Measurements from ENCODE around the gene CRELD2. TPM values are rescaled to one million over a fixed set of nuclear protein-coding genes. Genes with fewer than 3 reads are reported as not detected.

Gene CRELD2
- total and polyA plus RNA-seq, 5 experiments from 2014 or later = 22.1 to 43.6 (median 35.8) TPM

DNA sequence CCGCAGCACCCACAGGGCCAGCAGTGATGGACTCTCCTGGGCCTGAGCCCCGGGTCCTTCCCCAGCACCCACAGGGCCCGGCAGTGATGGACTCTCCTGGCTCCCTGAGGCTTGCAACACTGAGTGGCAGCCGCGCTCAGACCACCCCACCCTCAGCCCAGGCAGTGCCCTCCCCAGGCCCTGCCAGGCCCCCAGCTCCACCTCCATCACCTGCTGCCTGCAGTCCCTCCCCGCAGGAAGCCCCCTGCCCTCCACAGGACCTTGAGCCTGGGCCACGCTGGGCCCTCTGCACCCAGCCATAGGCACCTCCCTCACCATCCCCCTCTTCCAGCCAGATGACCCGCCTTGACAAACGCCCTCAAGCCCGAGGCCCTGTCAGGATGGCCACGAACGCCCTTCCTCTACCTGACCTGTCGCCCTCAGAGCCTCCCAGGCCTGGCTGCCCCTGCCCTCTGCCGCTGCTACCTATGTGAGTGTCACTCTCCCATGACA, 11.6 kb upstream of the CRELD2 start:
- no peak overlapping the region for H3K4me3 Mint-ChIP-seq
- no peak for DNase-seq
- peak overlapping the region; percentile 41 to 94 (median 82) for H3K27ac Mint-ChIP-seq
- H3K4me1 Mint-ChIP-seq = peaks cover 0 to 14% (median 11%) of the 10 kb centered on the region in 4 donors
- H3K36me3 Mint-ChIP-seq = peaks cover 0 to 52% (median 5%) of the 10 kb centered on the region in 3 donors
- no peaks in the 10 kb centered on the region for H3K27me3 Mint-ChIP-seq
- POLR2A ChIA-PET = no interaction called here
- no peaks in the 10 kb centered on the region for H3K9me3 Mint-ChIP-seq
- no peak for ATAC-seq

DNA sequence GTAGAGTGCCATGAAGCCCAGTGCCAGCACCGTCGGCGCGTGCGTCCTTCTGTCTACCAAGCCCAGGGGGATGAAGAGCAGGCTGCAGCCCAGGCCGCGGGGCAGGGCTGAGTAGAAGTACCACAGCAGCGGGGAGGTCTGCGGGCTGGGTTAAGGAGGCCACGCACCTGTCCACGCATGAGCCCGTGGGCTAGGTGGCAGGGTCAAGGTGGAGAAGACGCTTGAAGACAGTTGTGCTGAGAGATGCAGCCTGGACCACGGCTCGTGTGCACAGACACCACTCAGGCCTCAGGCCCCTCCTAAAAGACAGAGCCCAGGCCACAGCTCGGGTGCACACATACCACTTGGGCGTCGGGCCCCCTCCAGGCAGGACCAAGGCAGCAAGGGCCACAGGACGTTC, 10.6 kb upstream of the CRELD2 start:
- no peaks in the 10 kb centered on the region for H3K9me3 Mint-ChIP-seq
- no peaks in the 10 kb centered on the region for H3K27me3 Mint-ChIP-seq
- DNase-seq (no peak), ATAC-seq (no peak)
- H3K36me3 Mint-ChIP-seq = peaks cover 0 to 54% (median 5%) of the 10 kb centered on the region in 3 donors
- H3K4me3 Mint-ChIP-seq = no peak overlapping the region
- POLR2A ChIA-PET = interaction anchor here (0.7 kb wide), 2 partner anchors 27 to 51 kb away, joined by 4 read pairs; no protein-coding TSS in a partner anchor
- H3K4me1 Mint-ChIP-seq = peaks cover 0 to 14% (median 11%) of the 10 kb centered on the region in 4 donors
- H3K27ac Mint-ChIP-seq = peak overlapping the region in 5 of 10 donors; percentile 41 to 94 (median 53)

DNA sequence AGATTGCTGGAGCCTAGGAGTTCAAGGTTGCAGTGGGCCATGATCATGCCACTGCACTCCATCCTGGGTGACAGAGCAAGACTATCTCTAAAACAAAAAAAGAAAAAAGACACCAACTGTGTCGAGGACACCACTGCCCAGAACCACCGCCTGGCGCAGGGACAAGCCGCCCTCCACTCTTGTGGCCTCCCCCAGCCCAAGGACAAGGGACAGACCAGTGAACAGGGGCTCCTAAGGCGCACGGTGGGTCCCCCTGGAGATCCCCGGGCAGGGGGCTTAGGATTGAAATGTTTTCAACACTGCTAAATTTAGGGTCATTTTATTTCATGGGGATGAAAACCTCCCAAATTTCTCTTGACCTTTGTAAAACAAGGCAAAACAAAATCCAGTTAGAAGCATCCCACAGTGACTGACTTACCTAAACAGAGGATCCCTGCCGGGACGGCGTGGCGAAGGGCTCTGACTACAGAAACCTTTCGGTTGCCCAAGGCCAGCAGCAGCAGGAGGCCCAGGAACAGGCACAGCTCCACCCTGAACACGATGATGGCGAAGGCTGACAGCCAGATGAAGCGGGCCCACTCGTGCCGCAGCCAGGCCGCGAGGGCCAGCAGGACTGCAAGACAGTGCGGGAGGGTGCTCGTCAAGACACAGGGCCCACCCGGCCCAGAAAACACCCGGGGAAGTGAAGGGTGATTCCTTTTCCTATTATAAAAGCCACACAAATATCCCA, 8.8 kb upstream of the CRELD2 start:
- ATAC-seq (no peak), DNase-seq (no peak)
- Mint-ChIP-seq H3K36me3 (peaks cover 0 to 50% (median 3%) of the 10 kb centered on the region in 3 donors), H3K27me3 (no peaks in the 10 kb centered on the region), H3K4me1 (peaks cover 0 to 16% (median 13%) of the 10 kb centered on the region in 4 donors), H3K9me3 (no peaks in the 10 kb centered on the region), H3K4me3 (no peak overlapping the region), H3K27ac (peak overlapping the region in 2 of 10 donors; percentile 43 to 47)
- POLR2A ChIA-PET = interaction anchor here (0.7 kb wide), 1 partner anchor 58 kb away, joined by 4 read pairs; no protein-coding TSS in a partner anchor

- Mint-ChIP-seq H3K27me3 (no peaks in the 10 kb centered on the region), H3K36me3 (peaks cover 0 to 53% (median 3%) of the 10 kb centered on the region in 3 donors), H3K4me3 (no peak overlapping the region), H3K27ac (peak overlapping the region in 1 of 10 donors; percentile 32), H3K9me3 (no peaks in the 10 kb centered on the region), H3K4me1 (peaks cover 3 to 15% (median 13%) of the 10 kb centered on the region in 4 donors)
- DNase-seq (no peak), ATAC-seq (no peak)
- POLR2A ChIA-PET = no interaction called here
Measured at GRCh38 chr22:49910229-49911155, 7.9 kb upstream of the CRELD2 start.

- Mint-ChIP-seq H3K4me3 (no peak overlapping the region), H3K27ac (peak overlapping the region in 1 of 10 donors; percentile 34), H3K36me3 (peaks cover 0 to 50% (median 3%) of the 10 kb centered on the region in 3 donors), H3K4me1 (peaks cover 11 to 21% (median 16%) of the 10 kb centered on the region in 4 donors), H3K27me3 (no peaks in the 10 kb centered on the region), H3K9me3 (no peaks in the 10 kb centered on the region)
- POLR2A ChIA-PET = interaction anchor here (0.9 kb wide), 1 partner anchor 13 kb away, joined by 3 read pairs; no protein-coding TSS in a partner anchor
- DNase-seq = no peak
- ATAC-seq = no peak
Measured at GRCh38 chr22:49911881-49912625, 6.4 kb upstream of the CRELD2 start.

DNA sequence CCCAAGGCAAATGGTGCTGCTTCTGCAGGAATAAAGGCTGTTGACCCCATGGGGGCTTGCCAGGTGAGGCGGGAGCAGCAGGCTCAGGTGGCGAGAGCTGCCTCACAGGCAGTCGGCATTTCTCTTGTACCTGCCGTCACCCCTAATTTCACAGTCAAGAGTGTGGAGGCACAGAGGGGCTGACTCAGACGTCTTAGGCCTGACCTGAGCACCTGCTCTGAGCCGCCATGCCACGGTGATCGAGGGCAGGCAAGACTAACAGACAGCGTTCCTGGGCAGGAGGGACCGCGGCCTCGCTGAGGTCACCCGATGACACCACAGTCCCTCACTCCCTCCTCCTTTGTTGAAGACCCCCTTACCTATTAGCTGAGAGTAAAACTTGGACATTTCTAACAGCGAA, 5.4 kb upstream of the CRELD2 start:
- ATAC-seq (no peak), DNase-seq (no peak)
- H3K9me3 Mint-ChIP-seq = no peaks in the 10 kb centered on the region
- H3K27ac Mint-ChIP-seq = peak overlapping the region in 1 of 10 donors; percentile 38
- H3K36me3 Mint-ChIP-seq = peaks cover 0 to 43% (median 0%) of the 10 kb centered on the region in 3 donors
- peaks cover 4 to 21% (median 18%) of the 10 kb centered on the region in 4 donors for H3K4me1 Mint-ChIP-seq
- POLR2A ChIA-PET = no interaction called here
- H3K4me3 Mint-ChIP-seq = peak overlapping the region in 1 of 10 donors; percentile 45
- H3K27me3 Mint-ChIP-seq = no peaks in the 10 kb centered on the region

- ATAC-seq (no peak), DNase-seq (no peak)
- Mint-ChIP-seq H3K9me3 (no peaks in the 10 kb centered on the region), H3K4me3 (no peak overlapping the region), H3K4me1 (peaks cover 4 to 21% (median 18%) of the 10 kb centered on the region in 4 donors), H3K36me3 (peaks cover 0 to 39% (median 0%) of the 10 kb centered on the region in 3 donors), H3K27me3 (no peaks in the 10 kb centered on the region), H3K27ac (no peak overlapping the region)
- POLR2A ChIA-PET = no interaction called here
Measured at GRCh38 chr22:49913446-49913845, 5.0 kb upstream of the CRELD2 start.

DNA sequence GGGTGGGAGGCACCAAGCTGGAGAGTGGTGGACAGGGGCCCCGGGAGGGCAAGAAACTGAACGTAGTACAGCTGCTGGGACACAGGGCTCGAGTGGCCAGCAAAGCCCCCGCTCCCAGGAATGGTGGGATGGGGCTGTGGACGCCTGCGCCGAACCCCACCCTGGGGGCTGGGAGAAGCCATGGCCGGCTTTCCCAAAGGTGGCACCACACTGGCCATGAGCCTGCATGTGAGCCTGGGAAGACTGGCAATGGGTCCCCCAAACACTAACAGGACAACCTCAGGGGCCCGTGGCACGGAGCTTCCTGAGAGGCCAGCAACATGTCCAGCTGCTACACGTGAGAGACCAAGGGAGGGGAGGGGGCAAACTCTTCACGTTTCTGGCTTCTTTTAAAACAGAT, 4.2 kb upstream of the CRELD2 start:
- no peaks in the 10 kb centered on the region for H3K27me3 Mint-ChIP-seq
- peak overlapping the region in 2 of 10 donors; percentile 10 to 63 for H3K4me3 Mint-ChIP-seq
- H3K9me3 Mint-ChIP-seq = no peaks in the 10 kb centered on the region
- no peak for ATAC-seq
- peaks cover 0 to 30% (median 0%) of the 10 kb centered on the region in 3 donors for H3K36me3 Mint-ChIP-seq
- POLR2A ChIA-PET = interaction anchor here (0.7 kb wide), 1 partner anchor 131 kb away, joined by 3 read pairs; no protein-coding TSS in a partner anchor
- peaks cover 4 to 23% (median 19%) of the 10 kb centered on the region in 4 donors for H3K4me1 Mint-ChIP-seq
- H3K27ac Mint-ChIP-seq = peak overlapping the region in 1 of 10 donors; percentile 57
- no peak for DNase-seq

GRCh38 chr22:49915610-49916009, 2.8 kb upstream of the CRELD2 start:
- Mint-ChIP-seq H3K36me3 (peaks cover 0 to 23% (median 0%) of the 10 kb centered on the region in 3 donors), H3K27me3 (no peaks in the 10 kb centered on the region), H3K9me3 (no peaks in the 10 kb centered on the region), H3K27ac (no peak overlapping the region), H3K4me1 (peaks cover 3 to 35% (median 30%) of the 10 kb centered on the region in 4 donors), H3K4me3 (peak overlapping the region in 4 of 10 donors; percentile 10 to 66 (median 33))
- POLR2A ChIA-PET = no interaction called here
- ATAC-seq (no peak), DNase-seq (no peak)

DNA sequence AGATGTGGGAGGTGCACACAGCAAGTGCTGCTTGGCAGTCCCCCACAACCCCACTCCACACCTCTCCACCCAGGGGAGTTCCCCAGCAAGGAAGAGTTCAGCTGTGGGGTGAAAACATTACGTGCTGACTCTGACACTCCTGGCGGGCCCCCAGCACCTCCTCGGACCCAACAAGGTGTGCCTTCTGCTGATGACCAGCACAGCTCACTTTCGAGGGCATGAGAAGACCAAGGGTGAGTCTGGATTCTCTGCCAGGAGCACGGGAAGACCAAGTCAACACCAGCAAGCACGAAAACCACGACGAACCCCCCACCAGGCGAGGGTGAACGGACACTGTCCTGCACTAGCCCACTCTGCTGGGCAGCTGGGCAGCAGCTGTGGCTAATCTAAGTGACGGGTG, 1.6 kb upstream of the CRELD2 start:
- Mint-ChIP-seq H3K4me3 (peak overlapping the region; percentile 83 to 96 (median 88)), H3K9me3 (no peaks in the 10 kb centered on the region), H3K4me1 (peaks cover 2 to 38% (median 30%) of the 10 kb centered on the region in 4 donors), H3K27ac (peak overlapping the region in 5 of 10 donors; percentile 27 to 95 (median 68)), H3K36me3 (peaks cover 0 to 25% (median 0%) of the 10 kb centered on the region in 3 donors), H3K27me3 (no peaks in the 10 kb centered on the region)
- ATAC-seq (no peak), DNase-seq (no peak)
- POLR2A ChIA-PET = interaction anchor here (1.0 to 1.3 kb wide), 3 partner anchors 9 to 65 kb away, joined by 3 to 5 read pairs (median 4); partner anchors contain the start of gene ZBED4

- no peaks in the 10 kb centered on the region for H3K27me3 Mint-ChIP-seq
- ATAC-seq (no peak), DNase-seq (no peak)
- peak overlapping the region in 8 of 10 donors; percentile 44 to 87 (median 76) for H3K27ac Mint-ChIP-seq
- H3K36me3 Mint-ChIP-seq = peaks cover 0 to 7% (median 0%) of the 10 kb centered on the region in 3 donors
- H3K9me3 Mint-ChIP-seq = no peaks in the 10 kb centered on the region
- H3K4me3 Mint-ChIP-seq = peak overlapping the region; percentile 65 to 88 (median 79)
- POLR2A ChIA-PET = interaction anchor here (1.2 to 1.3 kb wide), 5 partner anchors 13 to 151 kb away, joined by 3 to 5 read pairs (median 3); no protein-coding TSS in a partner anchor
- peaks cover 0 to 44% (median 33%) of the 10 kb centered on the region in 4 donors for H3K4me1 Mint-ChIP-seq
Measured at GRCh38 chr22:49918911-49919881, 762 bp downstream of the CRELD2 start.

All from naive thymus-derived CD8-positive, alpha-beta T cell (primary cell).